Measurements from ENCODE around the gene WDFY1.
A peak's percentile ranks its signal among the peaks of the same experiment; 100 is the strongest.

WDFY1 gene

DNA sequence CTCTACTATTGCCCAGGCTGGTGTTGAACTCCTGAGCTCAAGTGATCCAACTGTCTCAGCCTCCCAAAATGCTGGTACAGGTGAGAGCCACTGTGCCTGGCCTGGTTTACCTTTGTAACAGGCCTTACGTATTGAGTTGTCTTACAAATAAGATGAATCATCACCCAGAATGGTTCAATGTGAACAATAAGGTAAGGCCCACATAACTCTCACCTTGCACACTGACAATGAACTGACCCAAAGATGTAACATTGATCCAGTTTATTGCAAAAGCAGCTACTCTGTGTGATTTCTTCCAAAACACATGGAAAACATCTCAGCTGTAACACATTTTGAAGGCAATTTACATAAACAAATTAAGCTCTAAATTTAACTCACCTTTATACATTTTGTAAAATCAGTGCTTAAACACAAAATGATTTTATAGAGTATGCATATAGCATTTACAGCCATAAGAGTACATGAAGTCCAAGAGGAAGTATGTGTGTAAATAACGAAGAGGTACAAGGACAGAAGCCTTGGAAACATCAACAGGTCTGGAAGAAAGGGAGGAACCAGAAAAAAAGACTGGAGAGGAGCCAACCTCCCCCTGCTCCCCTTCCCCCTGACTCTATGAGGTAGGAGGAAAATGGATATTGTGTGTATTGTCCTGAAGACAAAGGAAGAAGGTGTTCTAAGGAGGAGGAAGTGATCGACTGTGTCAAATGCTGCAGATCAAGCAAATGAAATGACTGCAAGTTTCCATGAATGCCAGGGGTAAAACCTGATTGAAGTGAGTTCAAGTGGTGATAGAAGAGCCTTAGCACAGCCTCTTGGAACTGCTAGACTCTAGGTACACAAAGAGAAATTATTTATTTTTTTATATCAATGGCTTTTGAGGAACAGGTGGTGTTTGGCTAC lies 5.6 kb upstream of the WDFY1 start:
- Histone ChIP-seq H3K4me2 (ENCODE audit: low read length) (no peak overlapping the region), H2AFZ (ENCODE audit: low read length) (peak overlapping the region; percentile 56; the same call in 1 of the 2 replicates), H3K4me3 (ENCODE audit: low read depth, low read length, poor library complexity, severe bottlenecking) (no peak overlapping the region), H3K9me2 (ENCODE audit: low read depth, low read length) (no peaks in the 10 kb centered on the region), H4K20me1 (ENCODE audit: insufficient read depth, low read length) (no peaks in the 10 kb centered on the region), H3K4me1 (ENCODE audit: insufficient read depth, low read length, severe bottlenecking) (peaks cover 50% of the 10 kb centered on the region), H3K9me3 (ENCODE audit: low read length) (no peaks in the 10 kb centered on the region), H3K27ac (ENCODE audit: low read depth, low read length, poor library complexity, severe bottlenecking) (peak overlapping the region; percentile 29), H3K79me2 (ENCODE audit: insufficient read depth, low read length) (no peaks in the 10 kb centered on the region), H3K9ac (ENCODE audit: low read length) (no peak overlapping the region), H3F3A (ENCODE audit: insufficient read depth, low read length) (no peaks in the 10 kb centered on the region), H3K27me3 (ENCODE audit: insufficient read depth, low read length) (no peaks in the 10 kb centered on the region), H3K36me3 (ENCODE audit: insufficient read depth, low read length) (no peaks in the 10 kb centered on the region)
- TF ChIP-seq EZH2 (IDR thresholded peaks at IDR 0.05; ENCODE audit: borderline replicate concordance, low read length), result no peak
- TF ChIP-seq, protein P1, sequence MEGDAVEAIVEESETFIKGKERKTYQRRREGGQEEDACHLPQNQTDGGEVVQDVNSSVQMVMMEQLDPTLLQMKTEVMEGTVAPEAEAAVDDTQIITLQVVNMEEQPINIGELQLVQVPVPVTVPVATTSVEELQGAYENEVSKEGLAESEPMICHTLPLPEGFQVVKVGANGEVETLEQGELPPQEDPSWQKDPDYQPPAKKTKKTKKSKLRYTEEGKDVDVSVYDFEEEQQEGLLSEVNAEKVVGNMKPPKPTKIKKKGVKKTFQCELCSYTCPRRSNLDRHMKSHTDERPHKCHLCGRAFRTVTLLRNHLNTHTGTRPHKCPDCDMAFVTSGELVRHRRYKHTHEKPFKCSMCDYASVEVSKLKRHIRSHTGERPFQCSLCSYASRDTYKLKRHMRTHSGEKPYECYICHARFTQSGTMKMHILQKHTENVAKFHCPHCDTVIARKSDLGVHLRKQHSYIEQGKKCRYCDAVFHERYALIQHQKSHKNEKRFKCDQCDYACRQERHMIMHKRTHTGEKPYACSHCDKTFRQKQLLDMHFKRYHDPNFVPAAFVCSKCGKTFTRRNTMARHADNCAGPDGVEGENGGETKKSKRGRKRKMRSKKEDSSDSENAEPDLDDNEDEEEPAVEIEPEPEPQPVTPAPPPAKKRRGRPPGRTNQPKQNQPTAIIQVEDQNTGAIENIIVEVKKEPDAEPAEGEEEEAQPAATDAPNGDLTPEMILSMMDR (IDR thresholded peaks at IDR 0.05; ENCODE audit: low read length), result no peak

DNA sequence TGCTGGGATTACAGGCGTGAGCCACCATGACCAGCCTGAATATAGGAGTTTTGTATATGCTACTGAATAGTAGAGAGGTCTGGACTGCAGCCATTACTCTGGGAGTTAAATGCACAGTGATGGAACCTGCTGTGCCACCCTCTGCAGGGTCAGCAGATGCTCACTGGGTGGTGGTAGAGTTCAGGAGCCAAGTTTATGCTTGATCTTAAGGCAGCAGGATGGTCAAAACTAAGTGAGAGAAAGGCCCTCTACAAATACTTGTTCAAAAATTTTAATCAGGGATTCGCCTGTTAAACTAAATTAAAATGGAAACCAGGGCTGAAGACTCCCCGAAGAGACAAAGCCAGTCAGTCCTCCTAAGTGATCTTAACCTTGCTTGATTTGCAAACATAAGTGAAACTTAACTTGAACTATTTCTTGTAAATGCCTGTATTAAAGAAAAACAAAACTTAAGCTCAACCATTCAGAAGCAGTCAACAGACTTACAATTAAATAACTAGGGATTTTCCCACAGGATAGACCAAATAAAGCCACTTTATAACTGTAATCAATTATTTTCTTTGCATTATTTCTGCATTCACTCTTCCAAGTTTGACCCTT lies 4.2 kb upstream of the WDFY1 start:
- Histone ChIP-seq H3K27ac (ENCODE audit: low read depth, low read length, poor library complexity, severe bottlenecking) (no peak overlapping the region), H3K27me3 (ENCODE audit: insufficient read depth, low read length) (no peaks in the 10 kb centered on the region), H3F3A (ENCODE audit: insufficient read depth, low read length) (no peaks in the 10 kb centered on the region), H3K4me3 (ENCODE audit: low read depth, low read length, poor library complexity, severe bottlenecking) (no peak overlapping the region), H3K9me3 (ENCODE audit: low read length) (no peaks in the 10 kb centered on the region), H3K79me2 (ENCODE audit: insufficient read depth, low read length) (no peaks in the 10 kb centered on the region), H3K4me1 (ENCODE audit: insufficient read depth, low read length, severe bottlenecking) (peaks cover 52% of the 10 kb centered on the region), H2AFZ (ENCODE audit: low read length) (0 out of 2 replicates have a peak overlapping the region, but pooled peaks have one; percentile 2), H3K9me2 (ENCODE audit: low read depth, low read length) (no peaks in the 10 kb centered on the region), H3K9ac (ENCODE audit: low read length) (no peak overlapping the region), H4K20me1 (ENCODE audit: insufficient read depth, low read length) (no peaks in the 10 kb centered on the region), H3K4me2 (ENCODE audit: low read length) (no peak overlapping the region), H3K36me3 (ENCODE audit: insufficient read depth, low read length) (no peaks in the 10 kb centered on the region)
- no peak for TF ChIP-seq EZH2 (IDR thresholded peaks at IDR 0.05; ENCODE audit: borderline replicate concordance, low read length)
- TF ChIP-seq, protein P1 (IDR thresholded peaks at IDR 0.05; ENCODE audit: low read length), result peak; percentile 43

DNA sequence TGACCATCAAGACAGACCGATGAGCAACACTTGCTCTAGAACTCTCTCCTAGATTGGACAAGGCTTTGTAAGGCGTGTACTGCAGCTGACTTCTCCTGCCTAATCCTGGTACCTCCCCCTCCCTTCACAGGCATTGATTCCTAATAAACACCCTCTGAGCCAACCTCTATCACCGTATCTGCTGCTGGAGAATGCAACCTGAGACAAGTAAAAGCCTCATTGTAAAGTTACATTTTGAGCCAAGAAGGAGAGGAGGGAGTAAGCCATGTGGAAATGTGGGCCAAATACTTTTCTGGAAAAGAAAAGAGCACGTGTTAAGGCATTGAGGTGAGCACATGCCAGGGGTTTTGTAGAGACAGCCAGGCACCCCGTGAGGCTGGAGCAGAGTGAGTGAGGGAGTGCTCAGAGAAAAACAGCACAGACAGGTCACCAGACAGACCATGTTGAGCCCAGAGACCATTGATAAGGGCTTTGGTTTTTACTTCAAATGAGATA lies 2.6 kb upstream of the WDFY1 start:
- Histone ChIP-seq H3F3A (ENCODE audit: insufficient read depth, low read length) (no peaks in the 10 kb centered on the region), H3K9me3 (ENCODE audit: low read length) (no peaks in the 10 kb centered on the region), H3K9me2 (ENCODE audit: low read depth, low read length) (no peaks in the 10 kb centered on the region), H3K27me3 (ENCODE audit: insufficient read depth, low read length) (no peaks in the 10 kb centered on the region), H3K9ac (ENCODE audit: low read length) (no peak overlapping the region), H3K4me1 (ENCODE audit: insufficient read depth, low read length, severe bottlenecking) (peaks cover 52% of the 10 kb centered on the region), H3K4me3 (ENCODE audit: low read depth, low read length, poor library complexity, severe bottlenecking) (no peak overlapping the region), H3K27ac (ENCODE audit: low read depth, low read length, poor library complexity, severe bottlenecking) (no peak overlapping the region), H3K79me2 (ENCODE audit: insufficient read depth, low read length) (no peaks in the 10 kb centered on the region), H4K20me1 (ENCODE audit: insufficient read depth, low read length) (no peaks in the 10 kb centered on the region), H3K4me2 (ENCODE audit: low read length) (no peak overlapping the region), H2AFZ (ENCODE audit: low read length) (no peak overlapping the region), H3K36me3 (ENCODE audit: insufficient read depth, low read length) (no peaks in the 10 kb centered on the region)
- TF ChIP-seq, protein P1 (IDR thresholded peaks at IDR 0.05; ENCODE audit: low read length), result no peak
- TF ChIP-seq EZH2 (IDR thresholded peaks at IDR 0.05; ENCODE audit: borderline replicate concordance, low read length), result no peak
